Esophagus muscularis mucosa (tissue), 4 donors: ENCODE measurements around the gene GRK5. TPM values are rescaled to one million over a fixed set of nuclear protein-coding genes. Genes with fewer than 3 reads are reported as not detected.

Experiments
- DNase-seq: peaks from one replicate; pipeline ENCODE4 v3.0.0-alpha.2; 2017; ENCODE audit errors: extremely low spot score
- H3K27ac ChIP-seq, 4 donors: fragments of 200-600 bp; sonication (generic); replicated peaks in 1 of 4; 1 replicate in 3 of 4; 2 replicates in 1 of 4; pipeline ENCODE4 v1.5.1; 2016 to 2019; ENCODE audit warnings: mild to moderate bottlenecking in 1 of 4
- H3K27me3 ChIP-seq, 4 donors: fragments of 200-600 bp; sonication (generic); one replicate each; pipeline versions ENCODE4 v1.5.1 to v1.6.0; 2016 to 2019
- H3K36me3 ChIP-seq, 4 donors: fragments of 200-600 bp; sonication (generic); one replicate each; pipeline ENCODE4 v1.5.1; 2016 to 2019
- H3K4me1 ChIP-seq, 4 donors: fragments of 200-600 bp; sonication (generic); one replicate each; pipeline ENCODE4 v1.5.1; 2016 to 2019
- H3K4me3 ChIP-seq, 4 donors: fragments of 200-600 bp; sonication (generic); 1 replicate in 2 of 4; 2 replicates in 2 of 4; pipeline ENCODE4 v1.5.1; 2016 to 2019; ENCODE audit warnings: mild to moderate bottlenecking in 4 of 4, moderate library complexity in 1 of 4
- H3K9me3 ChIP-seq, 4 donors: fragments of 200-600 bp; sonication (generic); 1 replicate in 3 of 4; 2 replicates in 1 of 4; pipeline ENCODE4 v1.5.1; 2016 to 2019
- EP300 ChIP-seq: sonication (generic); formaldehyde crosslinking; IDR thresholded peaks from one replicate; pipeline ENCODE4 v1.6.1; 2017; ENCODE audit warnings: antibody characterized with exemption
- POLR2A ChIP-seq: fragments of 450-650 bp; IDR thresholded peaks from one replicate; pipeline ENCODE4 v1.6.1; 2017; ENCODE audit warnings: antibody characterized with exemption, moderate library complexity, mild to moderate bottlenecking, low read depth
- POLR2AphosphoS5 ChIP-seq, 2 donors: sonication (generic); formaldehyde crosslinking; IDR thresholded peaks; one replicate each; pipeline ENCODE4 v1.6.1; 2017; ENCODE audit warnings: antibody characterized with exemption in 2 of 2
- whole genome bisulfite sequencing: methylation state at CpG from one replicate; pipeline ENCODE4 v1.1.5; 2018; 5-methylcytosine and 5-hydroxymethylcytosine counted together
- intact Hi-C: fragments of 100-400 bp; cut with DNase I; formaldehyde crosslinking; loops from one replicate; pipeline ENCODE4 v1.15.1; 2023
- total RNA-seq, 4 donors: library from RNA; depleted of rRNA; stranded (reverse); fragments of >200 nt; gene quantifications; one replicate each; pipeline versions ENCODE4 v1.1.0 to v1.2.1, GENCODE V29; 2016
- TF ChIP-seq, protein P1 (sequence below), 3 experiments: fragments of 200-600 bp in 2 of 3; fragments of 450-650 bp in 1 of 3; sonication (generic) in 2 of 3; IDR thresholded peaks; one replicate each; pipeline ENCODE4 v1.5.1; 2017 to 2019; ENCODE audit warnings: antibody characterized with exemption in 3 of 3, mild to moderate bottlenecking in 2 of 3, moderate library complexity in 1 of 3

Gene GRK5
- total RNA-seq, 4 donors from 2014 or later, result 39.6 to 64.4 (median 50.7) TPM

DNA sequence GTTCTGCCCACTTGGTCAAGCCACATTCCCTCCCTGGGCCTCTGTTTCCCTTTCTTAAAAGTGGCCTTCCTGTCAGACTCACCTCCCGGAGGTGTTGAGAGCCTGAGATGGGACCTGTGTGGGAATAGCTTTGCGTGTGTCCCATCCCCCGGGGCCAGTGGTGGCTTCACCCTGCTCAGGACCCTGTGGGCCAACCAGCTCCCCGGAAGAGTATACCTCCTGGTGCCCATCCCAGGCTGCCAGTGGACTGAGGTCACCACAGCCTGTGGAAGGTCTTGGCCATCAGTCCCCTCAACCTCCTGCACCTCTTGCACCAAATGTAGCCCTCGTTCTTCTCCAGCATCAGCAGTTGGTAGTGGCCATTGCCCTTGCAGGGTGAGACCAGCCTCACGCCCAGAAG is 190.0 kb downstream of the GRK5 start:
- H3K36me3 ChIP-seq, result peaks cover 0 to 28% (median 25%) of the 10 kb centered on the region in 4 donors
- 94% methylated on average over 5 of the region's 6 CpGs for WGBS
- peaks cover 33 to 46% (median 43%) of the 10 kb centered on the region in 4 donors for H3K4me1 ChIP-seq
- no peak overlapping the region for H3K27ac ChIP-seq
- no peak for TF ChIP-seq POLR2A
- TF ChIP-seq, protein P1, sequence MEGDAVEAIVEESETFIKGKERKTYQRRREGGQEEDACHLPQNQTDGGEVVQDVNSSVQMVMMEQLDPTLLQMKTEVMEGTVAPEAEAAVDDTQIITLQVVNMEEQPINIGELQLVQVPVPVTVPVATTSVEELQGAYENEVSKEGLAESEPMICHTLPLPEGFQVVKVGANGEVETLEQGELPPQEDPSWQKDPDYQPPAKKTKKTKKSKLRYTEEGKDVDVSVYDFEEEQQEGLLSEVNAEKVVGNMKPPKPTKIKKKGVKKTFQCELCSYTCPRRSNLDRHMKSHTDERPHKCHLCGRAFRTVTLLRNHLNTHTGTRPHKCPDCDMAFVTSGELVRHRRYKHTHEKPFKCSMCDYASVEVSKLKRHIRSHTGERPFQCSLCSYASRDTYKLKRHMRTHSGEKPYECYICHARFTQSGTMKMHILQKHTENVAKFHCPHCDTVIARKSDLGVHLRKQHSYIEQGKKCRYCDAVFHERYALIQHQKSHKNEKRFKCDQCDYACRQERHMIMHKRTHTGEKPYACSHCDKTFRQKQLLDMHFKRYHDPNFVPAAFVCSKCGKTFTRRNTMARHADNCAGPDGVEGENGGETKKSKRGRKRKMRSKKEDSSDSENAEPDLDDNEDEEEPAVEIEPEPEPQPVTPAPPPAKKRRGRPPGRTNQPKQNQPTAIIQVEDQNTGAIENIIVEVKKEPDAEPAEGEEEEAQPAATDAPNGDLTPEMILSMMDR (IDR thresholded peaks at IDR 0.05), result no peak
- no peak for TF ChIP-seq POLR2AphosphoS5 (IDR thresholded peaks at IDR 0.05)
- no peak for TF ChIP-seq EP300
- H3K9me3 ChIP-seq, result no peaks in the 10 kb centered on the region
- DNase-seq, result no peak
- intact Hi-C loops, result no loop called here
- H3K4me3 ChIP-seq, result no peak overlapping the region
- H3K27me3 ChIP-seq, result no peaks in the 10 kb centered on the region

DNA sequence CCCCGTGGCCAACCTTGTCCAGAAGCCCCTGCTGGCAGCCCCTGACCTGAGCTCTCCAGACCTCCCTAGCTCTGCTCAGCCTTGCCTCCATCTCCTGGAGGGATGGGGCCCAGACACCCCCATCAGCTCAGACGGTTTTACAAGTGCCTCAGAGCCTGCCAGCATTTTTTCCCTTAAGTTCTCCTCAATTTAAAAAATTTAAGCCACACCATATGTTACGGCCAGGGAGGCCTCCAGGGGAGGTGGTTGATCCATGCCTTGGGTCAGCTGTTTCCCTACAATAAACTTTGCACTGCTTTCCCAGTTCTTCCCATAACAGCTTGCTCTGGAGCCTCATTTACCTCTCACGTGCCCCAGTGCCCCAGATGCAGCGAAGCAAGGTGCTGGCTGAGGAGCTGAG is 191.6 kb downstream of the GRK5 start:
- peak overlapping the region in 2 of 4 donors; percentile 5 to 48 for H3K27ac ChIP-seq
- no peak for DNase-seq
- WGBS, result 80% methylated on average over 5 of the region's 5 CpGs
- peaks cover 0 to 28% (median 25%) of the 10 kb centered on the region in 4 donors for H3K36me3 ChIP-seq
- TF ChIP-seq, protein P1 (IDR thresholded peaks at IDR 0.05), result no peak
- no peaks in the 10 kb centered on the region for H3K9me3 ChIP-seq
- intact Hi-C loops, result no loop called here
- H3K4me3 ChIP-seq, result no peak overlapping the region
- no peaks in the 10 kb centered on the region for H3K27me3 ChIP-seq
- peaks cover 32 to 38% (median 36%) of the 10 kb centered on the region in 4 donors for H3K4me1 ChIP-seq

DNA sequence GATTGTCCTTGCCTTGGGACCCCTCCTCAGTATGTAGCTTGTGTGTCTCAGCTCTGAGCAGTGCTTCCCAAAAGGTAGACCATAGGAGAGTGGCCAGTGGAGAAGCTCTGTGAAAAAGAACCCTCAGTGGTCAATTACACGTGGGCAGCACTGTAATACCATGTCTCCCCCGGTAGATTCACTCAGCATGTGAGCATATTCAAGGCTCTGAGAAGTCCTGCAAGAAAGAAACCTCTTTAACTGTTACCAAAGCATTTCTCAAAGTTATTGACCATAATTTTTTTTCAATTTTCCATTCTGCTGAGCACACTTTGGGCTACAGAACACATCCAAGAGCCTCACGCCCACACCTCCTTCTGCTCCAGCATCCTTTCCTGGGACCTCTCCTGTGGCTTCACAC is 192.1 kb downstream of the GRK5 start:
- TF ChIP-seq POLR2A, result no peak
- TF ChIP-seq EP300, result no peak
- TF ChIP-seq, protein P1 (IDR thresholded peaks at IDR 0.05), result no peak
- no peak for TF ChIP-seq POLR2AphosphoS5 (IDR thresholded peaks at IDR 0.05)
- H3K4me1 ChIP-seq, result peaks cover 32 to 39% (median 36%) of the 10 kb centered on the region in 4 donors
- intact Hi-C loops, result no loop called here
- no peaks in the 10 kb centered on the region for H3K27me3 ChIP-seq
- no peak for DNase-seq
- 89% methylated on average over 3 of the region's 3 CpGs for WGBS
- H3K4me3 ChIP-seq, result no peak overlapping the region
- H3K27ac ChIP-seq, result peak overlapping the region in 1 of 4 donors; percentile 48
- peaks cover 0 to 28% (median 25%) of the 10 kb centered on the region in 4 donors for H3K36me3 ChIP-seq
- no peaks in the 10 kb centered on the region for H3K9me3 ChIP-seq

GRCh38 chr10:119401671-119402395 is 194.5 kb downstream of the GRK5 start:
- no peak overlapping the region for H3K4me3 ChIP-seq
- H3K36me3 ChIP-seq, result peaks cover 0 to 26% (median 23%) of the 10 kb centered on the region in 4 donors
- no peaks in the 10 kb centered on the region for H3K27me3 ChIP-seq
- 48% methylated on average over 13 of the region's 14 CpGs for WGBS
- H3K27ac ChIP-seq, result peak overlapping the region; percentile 58 to 71 (median 69)
- intact Hi-C loops, result no loop called here
- H3K9me3 ChIP-seq, result no peaks in the 10 kb centered on the region
- TF ChIP-seq POLR2A (no peak), POLR2AphosphoS5 (IDR thresholded peaks at IDR 0.05) (peak; percentile 64 to 74)
- H3K4me1 ChIP-seq, result peaks cover 33 to 45% (median 37%) of the 10 kb centered on the region in 4 donors
- peak; percentile 94 for DNase-seq

GRCh38 chr10:119403921-119404320 is 196.6 kb downstream of the GRK5 start:
- Histone ChIP-seq H3K4me1 (peaks cover 37 to 54% (median 47%) of the 10 kb centered on the region in 4 donors), H3K27me3 (no peaks in the 10 kb centered on the region), H3K9me3 (no peaks in the 10 kb centered on the region), H3K27ac (peak overlapping the region in 1 of 4 donors; percentile 58), H3K4me3 (no peak overlapping the region), H3K36me3 (peaks cover 0 to 13% (median 9%) of the 10 kb centered on the region in 4 donors)
- intact Hi-C loops, result no loop called here
- no peak for TF ChIP-seq EP300
- TF ChIP-seq, protein P1 (IDR thresholded peaks at IDR 0.05), result no peak
- no peak for TF ChIP-seq POLR2AphosphoS5 (IDR thresholded peaks at IDR 0.05)
- no peak for TF ChIP-seq POLR2A
- DNase-seq, result no peak
- 100% methylated on average over 1 of the region's 1 CpG for WGBS
